ENCODE measurements around the gene CEBPA. TPM values are rescaled to one million over a fixed set of nuclear protein-coding genes. Genes with fewer than 3 reads are reported as not detected.

The CEBPA gene
- total RNA-seq, 1 donor from 2014 or later: 2.0 TPM

GRCh38 chr19:33270769-33271168, 31.6 kb downstream of the CEBPA start:
- no peak for DNase-seq (ENCODE audit: low read depth)
- Histone ChIP-seq H3K36me3 (ENCODE audit: control insufficient read depth, insufficient read depth, low read length) (no peaks in the 10 kb centered on the region), H3K27me3 (ENCODE audit: control insufficient read depth, insufficient read depth, low read length) (peaks cover 4% of the 10 kb centered on the region), H3K4me3 (ENCODE audit: low read depth, low read length) (no peak overlapping the region)
- TF ChIP-seq, protein P1, sequence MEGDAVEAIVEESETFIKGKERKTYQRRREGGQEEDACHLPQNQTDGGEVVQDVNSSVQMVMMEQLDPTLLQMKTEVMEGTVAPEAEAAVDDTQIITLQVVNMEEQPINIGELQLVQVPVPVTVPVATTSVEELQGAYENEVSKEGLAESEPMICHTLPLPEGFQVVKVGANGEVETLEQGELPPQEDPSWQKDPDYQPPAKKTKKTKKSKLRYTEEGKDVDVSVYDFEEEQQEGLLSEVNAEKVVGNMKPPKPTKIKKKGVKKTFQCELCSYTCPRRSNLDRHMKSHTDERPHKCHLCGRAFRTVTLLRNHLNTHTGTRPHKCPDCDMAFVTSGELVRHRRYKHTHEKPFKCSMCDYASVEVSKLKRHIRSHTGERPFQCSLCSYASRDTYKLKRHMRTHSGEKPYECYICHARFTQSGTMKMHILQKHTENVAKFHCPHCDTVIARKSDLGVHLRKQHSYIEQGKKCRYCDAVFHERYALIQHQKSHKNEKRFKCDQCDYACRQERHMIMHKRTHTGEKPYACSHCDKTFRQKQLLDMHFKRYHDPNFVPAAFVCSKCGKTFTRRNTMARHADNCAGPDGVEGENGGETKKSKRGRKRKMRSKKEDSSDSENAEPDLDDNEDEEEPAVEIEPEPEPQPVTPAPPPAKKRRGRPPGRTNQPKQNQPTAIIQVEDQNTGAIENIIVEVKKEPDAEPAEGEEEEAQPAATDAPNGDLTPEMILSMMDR (IDR thresholded peaks at IDR 0.05; ENCODE audit: insufficient read depth, low read length, poor library complexity, severe bottlenecking): no peak

GRCh38 chr19:33269016-33269415, 33.3 kb downstream of the CEBPA start:
- TF ChIP-seq, protein P1 (IDR thresholded peaks at IDR 0.05; ENCODE audit: insufficient read depth, low read length, poor library complexity, severe bottlenecking): no peak
- no peaks in the 10 kb centered on the region for H3K36me3 ChIP-seq (ENCODE audit: control insufficient read depth, insufficient read depth, low read length)
- H3K4me3 ChIP-seq (ENCODE audit: low read depth, low read length): no peak overlapping the region
- DNase-seq (ENCODE audit: low read depth): no peak
- peaks cover 6% of the 10 kb centered on the region for H3K27me3 ChIP-seq (ENCODE audit: control insufficient read depth, insufficient read depth, low read length)

DNA sequence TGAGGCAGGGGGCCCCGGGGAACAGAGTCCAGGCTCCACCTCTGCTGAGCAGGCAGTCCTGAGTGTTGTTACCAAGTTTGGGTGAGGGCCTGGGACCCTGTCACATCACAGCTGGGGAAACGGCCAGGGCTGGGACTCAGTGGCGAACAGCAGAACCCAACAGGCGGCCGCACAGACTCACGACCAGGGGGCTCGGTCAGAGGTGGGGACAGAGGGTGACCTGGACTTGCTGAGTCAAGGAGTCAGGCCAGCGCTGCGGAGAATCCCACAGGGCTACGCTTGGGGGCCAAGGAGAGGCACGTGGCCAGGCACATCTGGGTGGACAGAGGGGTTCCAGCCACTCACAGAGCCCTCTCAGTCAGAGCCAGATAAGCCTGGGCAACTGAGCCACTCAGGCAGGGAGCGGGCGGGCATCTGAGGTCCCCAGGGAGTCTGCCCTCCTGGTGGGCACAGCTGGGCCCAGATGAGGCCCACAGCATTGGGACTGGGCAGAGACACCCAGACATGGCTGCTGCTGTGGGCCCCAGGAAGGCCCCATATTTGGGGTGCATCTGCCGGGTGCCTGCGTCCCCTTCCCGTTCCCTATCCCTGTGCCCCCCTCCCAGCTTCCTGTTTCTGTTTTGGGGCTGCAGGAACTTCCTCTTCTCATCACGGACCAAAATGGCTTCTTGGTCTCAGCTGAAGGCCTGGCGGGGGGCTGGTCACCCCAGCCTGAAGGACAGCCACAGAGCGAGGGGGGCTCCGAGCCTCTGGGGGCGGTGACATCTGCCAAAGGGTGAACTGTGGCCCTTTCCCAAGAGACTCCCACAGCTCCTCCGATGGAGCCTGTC, 34.0 kb downstream of the CEBPA start:
- DNase-seq (ENCODE audit: low read depth): no peak
- TF ChIP-seq, protein P1 (IDR thresholded peaks at IDR 0.05; ENCODE audit: insufficient read depth, low read length, poor library complexity, severe bottlenecking): no peak
- Histone ChIP-seq H3K27me3 (ENCODE audit: control insufficient read depth, insufficient read depth, low read length) (peaks cover 6% of the 10 kb centered on the region), H3K36me3 (ENCODE audit: control insufficient read depth, insufficient read depth, low read length) (no peaks in the 10 kb centered on the region), H3K4me3 (ENCODE audit: low read depth, low read length) (no peak overlapping the region)

DNA sequence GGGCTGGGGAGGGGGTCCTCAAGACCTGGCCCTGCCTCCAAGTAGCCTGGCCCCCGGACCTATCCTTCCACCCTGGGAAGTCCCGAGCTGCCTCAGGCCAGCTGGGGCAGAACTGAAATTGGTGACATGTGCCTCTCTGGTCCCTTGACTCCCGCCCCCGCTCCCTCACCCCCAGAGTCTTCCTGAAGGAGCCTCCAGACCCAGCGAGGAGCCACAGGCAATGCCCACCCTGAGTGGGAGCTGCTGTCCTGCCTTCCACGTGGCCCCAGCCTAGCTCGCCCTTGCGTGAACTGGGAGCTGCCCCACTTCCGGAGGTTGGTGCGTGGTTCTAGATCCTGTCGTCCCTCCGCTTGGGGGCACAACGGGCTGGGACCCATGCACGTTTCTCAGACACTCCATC, 34.6 kb downstream of the CEBPA start:
- H3K27me3 ChIP-seq (ENCODE audit: control insufficient read depth, insufficient read depth, low read length): peaks cover 6% of the 10 kb centered on the region
- H3K4me3 ChIP-seq (ENCODE audit: low read depth, low read length): no peak overlapping the region
- DNase-seq (ENCODE audit: low read depth): no peak
- H3K36me3 ChIP-seq (ENCODE audit: control insufficient read depth, insufficient read depth, low read length): no peaks in the 10 kb centered on the region
- TF ChIP-seq, protein P1 (IDR thresholded peaks at IDR 0.05; ENCODE audit: insufficient read depth, low read length, poor library complexity, severe bottlenecking): no peak

DNA sequence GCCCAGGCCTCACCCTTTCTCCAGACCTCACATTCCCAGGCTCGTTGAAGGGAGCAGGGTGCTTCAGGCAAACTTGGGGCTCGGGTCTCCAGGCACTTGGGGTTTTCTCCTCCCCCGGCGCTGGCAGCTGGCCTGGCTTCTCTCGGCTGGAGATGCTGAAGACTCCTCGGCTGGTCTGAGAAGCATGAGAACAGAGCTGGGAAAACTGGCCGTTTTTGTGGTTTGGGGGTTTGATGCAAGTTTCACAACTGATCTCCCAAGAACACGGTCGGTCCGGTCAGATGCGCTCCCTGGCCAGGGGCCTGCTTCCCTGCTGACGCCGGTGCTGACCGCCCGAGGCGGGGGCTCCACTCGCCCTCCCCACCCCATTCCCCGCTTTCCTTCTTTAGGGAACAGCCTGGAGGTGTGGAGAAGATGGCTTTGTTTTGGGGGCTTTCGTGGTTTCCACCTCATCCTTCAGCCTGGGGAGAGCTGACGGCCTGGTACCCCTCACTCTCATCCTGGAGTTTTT, 35.3 kb downstream of the CEBPA start:
- TF ChIP-seq, protein P1 (IDR thresholded peaks at IDR 0.05; ENCODE audit: insufficient read depth, low read length, poor library complexity, severe bottlenecking): no peak
- Histone ChIP-seq H3K4me3 (ENCODE audit: low read depth, low read length) (no peak overlapping the region), H3K27me3 (ENCODE audit: control insufficient read depth, insufficient read depth, low read length) (peaks cover 6% of the 10 kb centered on the region), H3K36me3 (ENCODE audit: control insufficient read depth, insufficient read depth, low read length) (no peaks in the 10 kb centered on the region)
- DNase-seq (ENCODE audit: low read depth): no peak
